B cell (primary cell): ENCODE data around the gene TLE2. TPM values are rescaled to one million over a fixed set of nuclear protein-coding genes. Genes with fewer than 3 reads are reported as not detected.
"Not testable (repeated sequence)": the region's sequence is repeated elsewhere in the genome, so short reads cannot be mapped to it uniquely, and the experiment has no call there.

ENCODE experiments used
- ATAC-seq: fragments of 200-7000 bp; cut with Tn5 transposase; one replicate; pipeline ENCODE4 v1.10.0; 2021; ENCODE audit warnings: low read depth, mild to moderate bottlenecking, moderate number of reproducible peaks, moderate library complexity
- CTCF ChIA-PET: fragments of 350-600 bp; sonication (Branson Sonifier 250); formaldehyde crosslinking; loops from one replicate; lab custom pipeline; 2021; ENCODE audit warnings: antibody characterized with exemption, inconsistent platforms; lab: Charles Lee
- POLR2A ChIA-PET: fragments of 350-600 bp; sonication (Branson Sonifier 250); formaldehyde crosslinking; loops from one replicate; lab custom pipeline; 2021; ENCODE audit warnings: antibody characterized with exemption; lab: Charles Lee
- DNase-seq: peaks from one replicate; pipeline ENCODE4 v3.0.0; 2013
- H2AFZ ChIP-seq: 2 replicates; pipeline ENCODE4 v1.6.1; 2012; ENCODE audit warnings: mild to moderate bottlenecking, low read depth, low read length; ENCODE audit not compliant: insufficient read depth, poor library complexity, severe bottlenecking
- H3K27ac ChIP-seq, 2 donors: 1 replicate in 1 of 2; 2 replicates in 1 of 2; pipeline ENCODE4 v1.5.1; 2012 to 2013; ENCODE audit warnings: low read length in 2 of 2, mild to moderate bottlenecking in 2 of 2, moderate library complexity in 1 of 2
- H3K27me3 ChIP-seq, 4 experiments: fragments of 200-600 bp in 1 of 4; sonication (generic) in 1 of 4; replicated peaks in 1 of 4; 1 replicate in 2 of 4; 2 replicates in 2 of 4; pipeline versions ENCODE4 v1.6.1 to v1.7.0; 2013 to 2016; ENCODE audit warnings: low read length in 3 of 4, mild to moderate bottlenecking in 2 of 4, mixed read lengths in 1 of 4, moderate library complexity in 1 of 4; ENCODE audit not compliant: insufficient read depth in 4 of 4, control insufficient read depth in 3 of 4; ENCODE audit errors: control extremely low read depth in 1 of 4
- H3K36me3 ChIP-seq, 2 experiments: replicated peaks in 1 of 2; 1 replicate in 1 of 2; 2 replicates in 1 of 2; pipeline versions ENCODE4 v1.6.1 to v1.7.1; 2013; ENCODE audit warnings: low read length in 1 of 2; ENCODE audit not compliant: insufficient read depth in 2 of 2, control insufficient read depth in 1 of 2; ENCODE audit errors: control extremely low read depth in 1 of 2, extremely low read depth in 1 of 2
- H3K4me1 ChIP-seq, 2 donors: fragments of 200-600 bp in 1 of 2; sonication (generic) in 1 of 2; 1 replicate in 1 of 2; 2 replicates in 1 of 2; pipeline versions ENCODE4 v1.5.1 to v1.6.1; 2013 to 2017; ENCODE audit warnings: low read length in 2 of 2; ENCODE audit not compliant: control insufficient read depth in 2 of 2, insufficient read depth in 2 of 2
- H3K4me2 ChIP-seq: replicated peaks from 2 replicates; pipeline ENCODE3; 2012; ENCODE audit warnings: mild to moderate bottlenecking, low read depth, low read length; ENCODE audit not compliant: poor library complexity, severe bottlenecking
- H3K4me3 ChIP-seq, 5 experiments: fragments of 200-600 bp in 1 of 5; sonication (generic) in 1 of 5; 1 replicate in 3 of 5; 2 replicates in 2 of 5; pipeline versions ENCODE4 v1.5.1 to v1.7.0; 2011 to 2016; ENCODE audit warnings: low read length in 4 of 5, mild to moderate bottlenecking in 4 of 5, low read depth in 2 of 5, control low read depth in 1 of 5, moderate library complexity in 1 of 5; ENCODE audit not compliant: insufficient read depth in 1 of 5; ENCODE audit errors: control extremely low read depth in 1 of 5, extremely low read depth in 1 of 5
- H3K79me2 ChIP-seq: fragments of 200-600 bp; sonication (generic); one replicate; pipeline ENCODE4 v1.6.0; 2016; ENCODE audit warnings: low read length; ENCODE audit not compliant: control insufficient read depth, insufficient read depth
- H3K9ac ChIP-seq: fragments of 200-600 bp; sonication (generic); 2 replicates; pipeline ENCODE4 v1.6.1; 2017; ENCODE audit warnings: mild to moderate bottlenecking, low read length, moderate library complexity
- H3K9me3 ChIP-seq, 3 donors: one replicate each; pipeline versions ENCODE4 v1.6.1 to v1.7.1; 2013; ENCODE audit warnings: low read length in 2 of 3; ENCODE audit not compliant: control insufficient read depth in 2 of 3, insufficient read depth in 1 of 3; ENCODE audit errors: control extremely low read depth in 1 of 3
- H4K20me1 ChIP-seq: 2 replicates; pipeline ENCODE4 v1.6.0; 2012; ENCODE audit warnings: mild to moderate bottlenecking, low read length; ENCODE audit not compliant: insufficient read depth, control insufficient read depth, poor library complexity, severe bottlenecking
- H3K27ac Mint-ChIP-seq: one replicate; pipeline ENCODE4 v1.8.0; 2021; ENCODE audit warnings: mixed read lengths
- H3K27me3 Mint-ChIP-seq: one replicate; pipeline ENCODE4 v1.8.0; 2021; ENCODE audit warnings: mixed read lengths
- H3K4me1 Mint-ChIP-seq: one replicate; pipeline ENCODE4 v1.8.0; 2021; ENCODE audit warnings: mixed read lengths
- H3K4me3 Mint-ChIP-seq: one replicate; pipeline ENCODE4 v1.8.0; 2021; ENCODE audit warnings: mixed read lengths
- H3K9me3 Mint-ChIP-seq: one replicate; pipeline ENCODE4 v1.8.0; 2022; ENCODE audit warnings: mixed read lengths; ENCODE audit not compliant: insufficient read depth
- EZH2 ChIP-seq: IDR thresholded peaks from 2 replicates; pipeline ENCODE4 v1.6.1; 2012; ENCODE audit warnings: borderline replicate concordance, low read depth, mild to moderate bottlenecking, moderate library complexity, low read length; ENCODE audit not compliant: insufficient read depth, poor library complexity, severe bottlenecking
- WGBS: methylation state at CpG from one replicate; pipeline ENCODE4 v1.1.5; 2013; ENCODE audit warnings: missing lambda C conversion rate; ENCODE audit not compliant: insufficient coverage; 5-methylcytosine and 5-hydroxymethylcytosine counted together
- intact Hi-C: fragments of 100-400 bp; cut with micrococcal nuclease; formaldehyde crosslinking; loops from one replicate; pipeline ENCODE4 v1.10.0; 2022
- polyA plus RNA-seq: library from polyadenylated mRNA; depleted of rRNA; stranded (reverse); fragments of >200 nt; gene quantifications from 2 replicates; pipeline ENCODE4 v1.2.3, GENCODE V29; 2012
- total RNA-seq, 2 donors: library from RNA; stranded (reverse); fragments of 120-200 nt in 1 of 2; gene quantifications; 1 replicate in 1 of 2; 2 replicates in 1 of 2; pipeline versions ENCODE4 v1.2.3 to v1.2.4, GENCODE V29; 2013 to 2022
- TF ChIP-seq, protein P1 (sequence below): fragments of 200-600 bp; IDR thresholded peaks from one replicate; pipeline ENCODE4 v1.8.0; 2022; ENCODE audit warnings: antibody characterized with exemption, mild to moderate bottlenecking

Gene TLE2
- total and polyA plus RNA-seq, 2 donors (not counting 1 experiment from before 2014, with no cell fraction given) = 3.0 to 5.3 TPM

DNA sequence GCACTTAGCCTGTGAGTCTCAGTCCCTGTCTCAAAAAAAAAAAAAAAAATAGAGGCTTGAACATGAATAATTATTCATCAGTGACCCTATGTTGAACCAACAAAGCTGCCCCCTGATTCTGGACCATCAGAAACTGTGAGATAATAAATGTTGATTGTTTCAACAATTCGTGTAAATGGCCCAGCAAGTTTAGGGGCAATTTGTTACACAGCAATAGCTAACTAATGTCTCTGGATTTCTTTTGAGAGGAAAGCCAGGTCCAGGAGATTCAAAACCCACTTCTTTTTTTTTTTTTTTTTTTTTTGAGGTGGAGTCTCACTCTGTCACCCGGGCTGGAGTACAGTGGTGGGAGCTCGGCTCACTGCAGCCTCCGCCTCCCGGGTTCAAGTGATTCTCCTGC lies 64.2 kb downstream of the TLE2 start:
- Histone ChIP-seq H3K4me3 (no peak overlapping the region), H3K79me2 (no peaks in the 10 kb centered on the region), H2AFZ (no peak overlapping the region), H3K27ac (no peak overlapping the region), H3K4me1 (peaks cover 35 to 43% of the 10 kb centered on the region in 2 donors), H3K9ac (no peak overlapping the region), H4K20me1 (no peaks in the 10 kb centered on the region), H3K9me3 (peaks cover 0 to 34% (median 0%) of the 10 kb centered on the region in 3 donors), H3K4me2 (no peak overlapping the region), H3K27me3 (peaks cover 0 to 4% (median 0%) of the 10 kb centered on the region in 4 experiments), H3K36me3 (no peaks in the 10 kb centered on the region)
- no peaks in the 10 kb centered on the region for H3K9me3 Mint-ChIP-seq
- ChIA-PET CTCF (interaction anchor here (0.7 to 15.0 kb wide), 8 partner anchors 11 to 219 kb away, joined by 3 to 281 read pairs (median 8); no protein-coding TSS in a partner anchor), POLR2A (interaction anchor here (0.5 kb wide), 1 partner anchor 89 kb away, joined by 3 read pairs; no protein-coding TSS in a partner anchor)
- TF ChIP-seq EZH2 = no peak
- TF ChIP-seq, protein P1, sequence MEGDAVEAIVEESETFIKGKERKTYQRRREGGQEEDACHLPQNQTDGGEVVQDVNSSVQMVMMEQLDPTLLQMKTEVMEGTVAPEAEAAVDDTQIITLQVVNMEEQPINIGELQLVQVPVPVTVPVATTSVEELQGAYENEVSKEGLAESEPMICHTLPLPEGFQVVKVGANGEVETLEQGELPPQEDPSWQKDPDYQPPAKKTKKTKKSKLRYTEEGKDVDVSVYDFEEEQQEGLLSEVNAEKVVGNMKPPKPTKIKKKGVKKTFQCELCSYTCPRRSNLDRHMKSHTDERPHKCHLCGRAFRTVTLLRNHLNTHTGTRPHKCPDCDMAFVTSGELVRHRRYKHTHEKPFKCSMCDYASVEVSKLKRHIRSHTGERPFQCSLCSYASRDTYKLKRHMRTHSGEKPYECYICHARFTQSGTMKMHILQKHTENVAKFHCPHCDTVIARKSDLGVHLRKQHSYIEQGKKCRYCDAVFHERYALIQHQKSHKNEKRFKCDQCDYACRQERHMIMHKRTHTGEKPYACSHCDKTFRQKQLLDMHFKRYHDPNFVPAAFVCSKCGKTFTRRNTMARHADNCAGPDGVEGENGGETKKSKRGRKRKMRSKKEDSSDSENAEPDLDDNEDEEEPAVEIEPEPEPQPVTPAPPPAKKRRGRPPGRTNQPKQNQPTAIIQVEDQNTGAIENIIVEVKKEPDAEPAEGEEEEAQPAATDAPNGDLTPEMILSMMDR = no peak
- H3K4me3 Mint-ChIP-seq = no peak overlapping the region
- ATAC-seq (no peak), DNase-seq (no peak)
- H3K27me3 Mint-ChIP-seq = no peaks in the 10 kb centered on the region
- peaks cover 31% of the 10 kb centered on the region for H3K4me1 Mint-ChIP-seq
- WGBS = 91% methylated on average over 4 of the region's 5 CpGs
- intact Hi-C loops = loop anchor here (10.0 kb wide), 1 partner anchor 110 kb away; no protein-coding TSS in a partner anchor
- no peak overlapping the region for H3K27ac Mint-ChIP-seq

DNA sequence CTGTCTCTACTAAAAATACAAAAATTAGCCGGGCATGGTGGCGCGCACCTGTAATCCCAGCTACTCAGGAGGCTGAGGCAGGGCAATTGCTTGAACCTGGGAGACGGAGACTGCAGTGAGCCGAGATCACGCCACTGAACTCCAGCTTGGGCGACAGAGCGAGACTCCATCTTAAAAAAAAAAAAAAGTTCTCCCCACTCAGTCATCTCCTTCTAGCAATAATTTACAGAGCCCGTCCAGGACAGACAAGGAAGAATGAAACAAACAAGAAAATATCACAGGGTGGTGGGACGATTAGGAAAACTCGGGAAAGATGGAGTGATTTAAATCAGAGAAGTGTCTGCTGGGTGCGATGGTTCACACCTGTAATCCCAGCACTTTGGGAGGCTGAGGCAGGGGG lies 65.4 kb downstream of the TLE2 start:
- POLR2A ChIA-PET = interaction anchor here (0.7 kb wide), 1 partner anchor 8 kb away, joined by 4 read pairs; no protein-coding TSS in a partner anchor
- not testable (repeated sequence) for H4K20me1 ChIP-seq, H3K4me2 ChIP-seq, H3K4me3 Mint-ChIP-seq, H3K27me3 ChIP-seq, DNase-seq, ATAC-seq, H3K9me3 Mint-ChIP-seq, H3K4me3 ChIP-seq, H3K27ac ChIP-seq, H3K36me3 ChIP-seq, H3K79me2 ChIP-seq, H3K9ac ChIP-seq, H3K27ac Mint-ChIP-seq, H3K27me3 Mint-ChIP-seq, H2AFZ ChIP-seq
- H3K4me1 Mint-ChIP-seq = peaks cover 24% of the 10 kb centered on the region
- CTCF ChIA-PET = interaction anchor here (1.3 to 15.0 kb wide), 13 partner anchors 7 to 334 kb away, joined by 3 to 281 read pairs (median 5); no protein-coding TSS in a partner anchor
- Histone ChIP-seq H3K4me1 (peaks cover 26 to 34% of the 10 kb centered on the region in 2 donors), H3K9me3 (peaks cover 0 to 33% (median 0%) of the 10 kb centered on the region in 3 donors)
- intact Hi-C loops = loop anchor here (2.0 to 10.0 kb wide), 2 partner anchors 13 to 111 kb away; partner anchors contain the start of gene TLE6
- WGBS = 50% methylated on average over 4 of the region's 12 CpGs
